Testis (tissue), 3 donors: ENCODE data around the gene POC5. TPM values are rescaled to one million over a fixed set of nuclear protein-coding genes. Genes with fewer than 3 reads are reported as not detected.

Experiments used
- DNase-seq: peaks from one replicate; pipeline ENCODE4 v3.0.0-alpha.2; 2019
- H3K27ac ChIP-seq, 2 donors: fragments of 200-600 bp; sonication (generic); one replicate each; pipeline ENCODE4 v1.5.1; 2019
- H3K27me3 ChIP-seq: fragments of 200-600 bp; sonication (generic); one replicate; pipeline ENCODE4 v1.5.1; 2019
- H3K36me3 ChIP-seq: fragments of 200-600 bp; sonication (generic); one replicate; pipeline ENCODE4 v1.5.1; 2017; ENCODE audit warnings: low read depth; ENCODE audit errors: missing control alignments
- H3K4me1 ChIP-seq: fragments of 200-600 bp; sonication (generic); one replicate; pipeline ENCODE4 v1.5.1; 2019
- H3K4me3 ChIP-seq, 2 donors: fragments of 200-600 bp; sonication (generic); one replicate each; pipeline ENCODE4 v1.5.1; 2017 to 2019
- H3K9me3 ChIP-seq: fragments of 200-600 bp; sonication (generic); one replicate; pipeline ENCODE4 v1.5.1; 2017
- CTCF ChIP-seq, 3 experiments: fragments of 450-650 bp in 2 of 3; fragments of 200-600 bp in 1 of 3; sonication (generic) in 1 of 3; IDR thresholded peaks; one replicate each; pipeline ENCODE4 v1.5.1; 2016 to 2019; ENCODE audit warnings: antibody characterized with exemption in 3 of 3, mild to moderate bottlenecking in 2 of 3, moderate library complexity in 1 of 3
- POLR2A ChIP-seq: fragments of 450-650 bp; IDR thresholded peaks from one replicate; pipeline ENCODE4 v1.6.1; 2017; ENCODE audit warnings: antibody characterized with exemption, mild to moderate bottlenecking, moderate library complexity
- WGBS, 2 donors: methylation state at CpG; one replicate each; pipeline ENCODE4 v1.1.5; 2018; 5-methylcytosine and 5-hydroxymethylcytosine counted together
- intact Hi-C: fragments of 100-400 bp; cut with DNase I; formaldehyde crosslinking; loops from one replicate; pipeline ENCODE4 v1.15.1; 2023; ENCODE audit warnings: low total_unique reads
- polyA plus RNA-seq: library from polyadenylated mRNA; stranded (reverse); fragments of 350-450 nt; fragmentation: Illumina TruSeq; extraction: RNeasy Lipid Tissue Mini Kit (QIAGEN cat#74804); gene quantifications from one replicate; pipeline ENCODE4 v1.2.3, GENCODE V29; 2014; ENCODE audit warnings: low read depth, low replicate concordance; ENCODE audit not compliant: insufficient read depth
- total RNA-seq, 2 donors: library from RNA; depleted of rRNA; stranded (reverse); fragments of >200 nt; gene quantifications; one replicate each; pipeline ENCODE4 v1.2.3, GENCODE V29; 2016

POC5 gene
- total and polyA plus RNA-seq, 3 donors from 2014 or later, result 30.2 to 34.9 (median 30.8) TPM

GRCh38 chr5:75660678-75661465, 56.4 kb downstream of the POC5 start:
- no peaks in the 10 kb centered on the region for H3K27me3 ChIP-seq
- no peak for DNase-seq
- no peaks in the 10 kb centered on the region for H3K4me1 ChIP-seq
- TF ChIP-seq POLR2A, result no peak
- TF ChIP-seq CTCF (IDR thresholded peaks at IDR 0.05), result no peak
- 82 to 85% methylated on average over 15 to 16 of the region's 16 CpGs for WGBS, 2 donors
- H3K36me3 ChIP-seq, result no peaks in the 10 kb centered on the region
- intact Hi-C loops, result no loop called here
- no peak overlapping the region for H3K27ac ChIP-seq
- no peaks in the 10 kb centered on the region for H3K9me3 ChIP-seq
- H3K4me3 ChIP-seq, result no peak overlapping the region

- Histone ChIP-seq H3K9me3 (no peaks in the 10 kb centered on the region), H3K27ac (no peak overlapping the region), H3K4me3 (no peak overlapping the region), H3K4me1 (no peaks in the 10 kb centered on the region), H3K36me3 (no peaks in the 10 kb centered on the region), H3K27me3 (no peaks in the 10 kb centered on the region)
- intact Hi-C loops, result no loop called here
- no peak for TF ChIP-seq POLR2A
- TF ChIP-seq CTCF (IDR thresholded peaks at IDR 0.05), result no peak
- 89 to 90% methylated on average over 3 of the region's 3 CpGs for WGBS, 2 donors
- no peak for DNase-seq
These were observed 57.3 kb downstream of the POC5 start for GRCh38 chr5:75659791-75660450.

- no peaks in the 10 kb centered on the region for H3K9me3 ChIP-seq
- no peaks in the 10 kb centered on the region for H3K27me3 ChIP-seq
- WGBS, 2 donors, result 33 to 44% methylated on average over 8 to 9 of the region's 9 CpGs
- H3K36me3 ChIP-seq, result no peaks in the 10 kb centered on the region
- peak overlapping the region in 1 of 2 donors; percentile 55 for H3K27ac ChIP-seq
- peak overlapping the region; percentile 40 to 52 for H3K4me3 ChIP-seq
- TF ChIP-seq CTCF (IDR thresholded peaks at IDR 0.05) (no peak), POLR2A (no peak)
- H3K4me1 ChIP-seq, result no peaks in the 10 kb centered on the region
- intact Hi-C loops, result no loop called here
- peak; percentile 44 for DNase-seq
These were observed 60.8 kb downstream of the POC5 start for GRCh38 chr5:75656311-75657003.

- Histone ChIP-seq H3K9me3 (no peaks in the 10 kb centered on the region), H3K27ac (no peak overlapping the region), H3K4me3 (no peak overlapping the region), H3K27me3 (no peaks in the 10 kb centered on the region), H3K36me3 (no peaks in the 10 kb centered on the region), H3K4me1 (no peaks in the 10 kb centered on the region)
- TF ChIP-seq POLR2A, result no peak
- TF ChIP-seq CTCF (IDR thresholded peaks at IDR 0.05), result no peak
- intact Hi-C loops, result no loop called here
- DNase-seq, result no peak
- WGBS, 2 donors, result 88 to 94% methylated on average over 19 of the region's 19 CpGs
These were observed 62.4 kb downstream of the POC5 start for GRCh38 chr5:75654693-75655295.
